Caki2 (cell line): ENCODE measurements around the gene CHN1. TPM values are rescaled to one million over a fixed set of nuclear protein-coding genes. Genes with fewer than 3 reads are reported as not detected.
A peak's percentile ranks its signal among the peaks of the same experiment; 100 is the strongest.

ENCODE experiments used
- DNase-seq: peaks from one replicate; pipeline ENCODE4 v3.0.0-alpha.2; 2015; ENCODE audit warnings: low read depth
- in situ Hi-C: cut with HindIII; loops from 2 replicates; pipeline ENCODE4 v1.10.0; 2016; ENCODE audit warnings: low sequenced_read_pairs, low pct_unique_long_range_greater_than_20kb, mixed read lengths
- total RNA-seq: library from RNA; depleted of rRNA; stranded (reverse); fragments of >200 nt; shearing (Covaris generic); gene quantifications from 2 replicates; pipeline ENCODE4 v1.2.3, GENCODE V29; 2014; ENCODE audit warnings: low replicate concordance

CHN1 gene
- total RNA-seq, 1 experiment from 2014 or later = 8.8 TPM

DNA sequence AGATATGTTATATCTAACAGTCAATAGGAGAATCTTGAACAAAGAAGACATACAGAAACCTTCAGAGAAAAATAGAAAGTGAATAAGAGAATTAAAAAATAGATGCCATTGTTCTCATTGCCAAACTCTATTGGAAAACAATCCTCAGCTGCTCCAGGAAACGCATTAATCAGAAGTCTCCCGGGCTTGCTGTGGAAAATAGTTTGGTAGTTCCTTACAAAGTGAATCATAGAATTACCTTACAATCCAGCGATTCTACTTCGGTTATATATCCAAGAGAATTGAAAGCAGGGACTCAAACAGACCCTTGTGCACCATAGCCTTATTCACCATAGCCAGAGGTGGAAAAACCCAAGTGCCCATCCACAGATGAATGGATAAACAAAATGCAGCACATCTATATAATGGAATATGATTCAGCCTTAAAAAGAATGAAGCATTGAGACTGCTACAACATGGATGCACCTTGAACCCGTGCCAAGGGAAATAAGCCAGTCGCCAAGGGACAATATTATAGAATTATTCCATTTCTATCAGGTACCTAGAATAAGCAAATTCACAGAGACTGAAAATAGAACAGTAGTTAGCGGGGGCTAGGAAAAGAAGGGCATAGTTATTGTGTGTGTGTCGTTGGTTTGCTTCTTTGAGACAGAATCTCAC is 219.0 kb downstream of the CHN1 start:
- DNase-seq = no peak
- in situ Hi-C loops = no loop called here

DNA sequence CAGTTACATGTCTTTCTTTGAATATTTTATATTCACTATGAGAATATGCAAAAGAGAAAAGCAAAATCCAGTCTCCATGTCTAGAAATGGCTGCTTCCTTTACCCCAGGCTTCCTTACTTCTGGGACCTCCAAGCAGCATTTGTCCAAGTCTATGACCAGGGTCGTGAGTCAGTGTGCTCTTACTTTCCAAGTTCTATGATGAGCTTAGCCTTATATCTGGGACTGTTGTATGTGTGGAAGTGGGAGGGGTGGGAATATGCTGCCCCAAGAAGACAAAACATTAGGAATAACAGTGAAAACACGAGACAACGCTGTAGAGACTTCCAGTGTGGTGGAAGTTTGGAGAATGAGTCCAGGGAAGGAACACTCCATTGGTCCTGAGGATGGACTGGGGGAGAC is 219.7 kb downstream of the CHN1 start:
- no peak for DNase-seq
- in situ Hi-C loops = no loop called here

DNA sequence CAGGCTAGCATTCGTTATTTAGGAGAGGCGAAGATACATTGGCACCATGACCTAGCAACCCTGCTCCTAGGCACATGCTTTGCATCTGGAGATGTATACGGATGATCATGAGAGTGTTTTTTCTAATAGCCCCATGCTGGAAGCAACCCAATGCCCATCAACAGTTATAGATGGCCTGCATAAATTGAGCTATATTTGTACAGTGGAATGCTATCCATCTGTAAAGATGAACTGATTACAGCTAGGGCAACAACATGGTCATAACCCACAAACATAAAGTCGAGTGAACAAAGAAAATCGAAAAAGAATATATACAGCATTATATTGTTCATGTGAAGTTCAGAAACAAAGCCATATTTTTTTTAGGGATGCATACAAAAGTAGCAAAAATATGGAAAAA is 220.3 kb downstream of the CHN1 start:
- DNase-seq = no peak
- in situ Hi-C loops = no loop called here

- in situ Hi-C loops = no loop called here
- DNase-seq = no peak
These were observed 220.9 kb downstream of the CHN1 start for GRCh38 chr2:174784316-174784715.

DNA sequence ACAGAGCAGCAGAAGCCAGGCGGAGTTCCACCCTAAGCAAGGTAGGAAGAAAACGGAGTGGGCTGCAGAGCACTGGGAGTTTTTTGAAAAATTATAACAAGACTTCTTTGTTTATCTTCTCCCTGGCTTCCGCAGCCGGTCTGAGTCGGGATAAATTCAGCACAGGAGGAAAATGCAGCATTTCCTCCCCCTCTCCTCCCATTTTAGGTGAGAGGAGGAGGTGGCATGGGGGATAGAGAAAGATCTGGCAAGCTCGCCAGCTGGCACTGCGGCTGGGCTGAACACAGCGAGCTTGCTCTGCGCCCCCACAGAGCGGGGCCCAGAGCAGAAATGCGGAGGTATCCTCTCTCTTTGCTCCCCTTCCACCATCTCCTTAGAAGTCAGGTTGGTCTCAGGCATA is 223.2 kb downstream of the CHN1 start:
- DNase-seq = no peak
- in situ Hi-C loops = no loop called here

GRCh38 chr2:174781298-174781697 is 223.9 kb downstream of the CHN1 start:
- in situ Hi-C loops = no loop called here

DNA sequence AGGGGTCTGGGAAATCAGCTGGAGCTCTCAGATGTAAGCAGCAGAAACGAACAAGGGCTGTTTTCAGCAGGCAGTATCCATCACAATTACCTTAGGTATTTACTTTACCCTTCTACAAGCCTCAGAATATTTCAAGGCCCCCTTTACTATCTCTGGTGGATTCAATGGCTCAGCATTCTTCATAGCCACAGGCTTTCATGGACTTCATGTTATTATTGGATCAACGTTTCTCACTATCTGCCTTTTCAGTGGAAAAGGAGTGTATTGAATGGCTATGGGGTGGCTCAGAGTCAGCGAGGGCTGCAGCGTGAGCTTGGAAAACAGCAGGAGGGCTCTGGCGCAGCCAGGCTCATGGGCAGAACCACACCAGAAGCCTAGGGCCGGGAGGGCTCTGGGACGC is 224.3 kb downstream of the CHN1 start:
- in situ Hi-C loops = no loop called here
- no peak for DNase-seq

More at GRCh38 chr2:174781298-174781697, 223.9 kb downstream of the CHN1 start:
- DNase-seq = no peak

- in situ Hi-C loops = no loop called here
- DNase-seq = no peak
These were observed 224.9 kb downstream of the CHN1 start for GRCh38 chr2:174780191-174780840.

- in situ Hi-C loops = no loop called here
- no peak for DNase-seq
These were observed 225.7 kb downstream of the CHN1 start for GRCh38 chr2:174779361-174779928.

DNA sequence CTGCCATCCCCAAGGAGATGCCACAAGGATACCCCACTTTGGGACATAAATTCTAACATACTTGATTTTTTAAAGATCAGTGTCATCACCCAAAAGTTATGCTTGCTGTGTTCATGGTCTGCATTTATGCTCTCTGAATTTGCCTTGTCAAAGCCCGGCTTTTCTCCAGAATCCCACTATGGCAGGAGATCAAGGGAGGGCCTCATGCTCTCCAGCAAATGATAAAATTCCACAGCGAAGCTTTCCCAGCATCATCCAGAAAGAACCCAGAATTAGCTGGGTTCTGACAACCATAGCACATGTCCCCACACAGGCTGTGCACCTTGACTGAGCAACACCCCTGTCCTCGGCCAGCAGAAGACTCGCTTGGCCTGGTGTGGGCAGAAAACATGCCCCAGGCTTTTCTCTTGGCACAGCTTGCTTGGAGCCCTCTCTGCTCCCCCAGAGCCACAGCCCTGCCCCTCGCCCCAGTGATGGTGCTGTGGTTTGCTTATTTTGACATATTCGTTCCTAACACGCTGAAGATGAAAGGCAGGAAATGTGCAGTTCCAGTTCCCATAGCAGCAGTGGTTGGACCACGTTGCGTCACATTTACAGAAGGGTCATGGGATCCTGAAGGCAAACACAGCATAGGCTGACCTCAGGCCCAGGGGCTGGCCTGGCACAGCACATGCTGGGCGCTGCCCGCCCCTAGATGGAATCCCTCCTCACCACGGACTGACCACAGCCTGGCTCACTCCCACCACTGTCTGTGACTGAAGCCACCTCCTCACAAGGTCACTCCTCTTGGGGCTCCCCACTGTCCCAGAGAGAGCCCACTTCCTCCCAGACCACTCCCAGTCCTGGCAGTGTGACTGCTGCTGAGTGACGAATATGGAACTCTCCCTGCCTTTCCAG is 226.8 kb downstream of the CHN1 start:
- peak; percentile 12 for DNase-seq
- in situ Hi-C loops = no loop called here

GRCh38 chr2:174777347-174778084 is 227.7 kb downstream of the CHN1 start:
- no peak for DNase-seq

GRCh38 chr2:174776675-174777074 is 228.5 kb downstream of the CHN1 start:
- in situ Hi-C loops = no loop called here
- no peak for DNase-seq

More at GRCh38 chr2:174777347-174778084, 227.7 kb downstream of the CHN1 start:
- in situ Hi-C loops = no loop called here

- DNase-seq = no peak
- in situ Hi-C loops = no loop called here
These were observed 229.0 kb downstream of the CHN1 start for GRCh38 chr2:174776223-174776622.

DNA sequence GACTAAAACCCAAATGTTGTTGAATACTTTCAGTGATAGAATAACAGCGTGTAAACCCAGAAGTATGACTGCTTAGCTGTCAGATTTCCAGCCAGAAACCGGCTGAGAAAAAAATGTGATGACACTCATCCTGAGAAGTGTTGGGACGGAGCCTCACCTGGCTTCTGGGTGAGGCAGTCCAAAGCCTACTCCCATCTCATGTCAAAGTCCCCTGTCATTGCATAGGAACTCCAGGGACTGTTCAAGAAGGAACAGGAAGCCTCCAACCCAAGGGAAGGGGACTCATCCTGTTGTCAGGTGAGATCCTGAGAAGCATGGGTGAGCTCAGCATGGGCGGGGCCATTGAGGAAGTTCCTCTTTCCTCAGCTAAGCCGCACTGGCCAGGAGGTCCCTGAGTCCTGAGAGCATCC is 229.6 kb downstream of the CHN1 start:
- in situ Hi-C loops = no loop called here
- DNase-seq = no peak

- in situ Hi-C loops = loop anchor here (5.0 kb wide), 1 partner anchor 197 kb away; no protein-coding TSS in a partner anchor
- DNase-seq = no peak
These were observed 230.3 kb downstream of the CHN1 start for GRCh38 chr2:174774886-174775285.

GRCh38 chr2:174773215-174773614 is 232.0 kb downstream of the CHN1 start:
- no peak for DNase-seq
- in situ Hi-C loops = loop anchor here (5.0 kb wide), 1 partner anchor 199 kb away; no protein-coding TSS in a partner anchor

DNA sequence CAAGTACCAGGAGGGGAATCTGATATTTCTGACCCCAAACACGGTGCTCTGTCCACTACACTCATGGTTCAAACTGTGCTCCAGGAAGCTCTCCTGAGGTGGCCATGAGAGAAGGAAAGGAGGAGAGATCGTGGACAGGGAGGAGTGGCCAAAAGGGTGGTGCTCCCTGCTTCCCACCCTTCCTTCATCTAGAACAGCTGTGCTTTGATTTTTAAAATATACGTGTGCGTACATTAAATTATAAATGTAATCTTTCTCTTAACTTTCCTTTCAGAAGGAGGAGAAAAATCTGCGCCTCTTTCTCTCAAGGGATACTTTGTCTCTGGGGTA is 232.7 kb downstream of the CHN1 start:
- no peak for DNase-seq
- in situ Hi-C loops = loop anchor here (5.0 kb wide), 1 partner anchor 200 kb away; no protein-coding TSS in a partner anchor
